Measurements from ENCODE around the gene TUBGCP3.

The TUBGCP3 gene

GRCh38 chr13:112443995-112444311 is 144.0 kb downstream of the TUBGCP3 start:
- peaks cover 4% of the 10 kb centered on the region for H3K9me3 Mint-ChIP-seq
- H3K36me3 Mint-ChIP-seq = no peaks in the 10 kb centered on the region
- DNase-seq (ENCODE audit: low spot score in 2 of 2) (peak; percentile 38 to 81), ATAC-seq (peak; percentile 51)
- no peak overlapping the region for H3K27ac Mint-ChIP-seq
- H3K4me1 Mint-ChIP-seq = peaks cover 14% of the 10 kb centered on the region
- no peak overlapping the region for H3K4me3 Mint-ChIP-seq

DNA sequence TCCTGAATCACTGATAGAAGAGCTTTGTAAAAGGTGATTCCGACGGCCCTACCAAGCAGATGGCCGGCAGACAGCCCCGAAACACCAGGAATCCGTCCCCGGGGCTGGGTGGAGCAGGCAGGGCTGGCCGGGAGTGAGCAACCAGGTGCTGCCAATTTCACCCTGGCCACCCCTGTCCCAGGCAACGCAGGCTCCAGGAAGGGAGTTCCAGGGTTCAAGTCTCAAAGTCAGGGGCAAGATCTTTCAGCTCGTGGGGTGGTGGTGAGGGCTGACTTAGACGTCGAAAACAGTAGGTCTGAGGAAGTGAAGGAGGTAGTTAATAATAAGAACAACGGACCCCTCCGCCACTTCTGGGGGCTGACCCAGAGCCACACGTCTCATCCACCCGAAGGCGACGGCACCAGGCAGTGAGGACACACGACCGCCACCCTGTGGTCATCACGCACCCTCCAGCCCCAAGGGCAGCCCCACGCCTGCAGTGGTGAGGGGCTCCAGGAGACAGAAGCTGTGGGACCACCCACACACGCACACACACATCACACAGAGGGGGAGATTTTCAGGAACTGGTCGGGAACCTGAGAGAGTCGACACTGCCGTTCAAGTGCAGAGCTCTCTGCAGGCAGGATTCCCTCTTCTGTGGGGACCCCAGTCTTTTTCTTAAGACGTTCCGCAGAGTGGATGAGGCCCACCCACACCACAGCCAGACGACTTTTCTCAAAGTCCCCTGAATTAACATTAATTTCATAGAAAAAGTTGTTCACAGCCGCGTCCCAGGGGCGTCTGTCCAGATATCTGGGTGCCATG is 144.6 kb downstream of the TUBGCP3 start:
- peaks cover 5% of the 10 kb centered on the region for H3K9me3 Mint-ChIP-seq
- ATAC-seq (peak; percentile 14), DNase-seq (ENCODE audit: low spot score in 2 of 2) (no peak)
- H3K27ac Mint-ChIP-seq = no peak overlapping the region
- H3K4me3 Mint-ChIP-seq = no peak overlapping the region
- H3K4me1 Mint-ChIP-seq = peaks cover 14% of the 10 kb centered on the region
- no peaks in the 10 kb centered on the region for H3K36me3 Mint-ChIP-seq

GRCh38 chr13:112442483-112443090 is 145.4 kb downstream of the TUBGCP3 start:
- no peak overlapping the region for H3K4me3 Mint-ChIP-seq
- peaks cover 14% of the 10 kb centered on the region for H3K4me1 Mint-ChIP-seq
- DNase-seq (ENCODE audit: low spot score in 2 of 2) (no peak), ATAC-seq (no peak)
- H3K36me3 Mint-ChIP-seq = no peaks in the 10 kb centered on the region
- H3K27ac Mint-ChIP-seq = no peak overlapping the region
- H3K9me3 Mint-ChIP-seq = peaks cover 11% of the 10 kb centered on the region

- no peak for DNase-seq (ENCODE audit: low spot score in 2 of 2)
- peaks cover 8% of the 10 kb centered on the region for H3K4me1 Mint-ChIP-seq
- ATAC-seq = no peak
- H3K4me3 Mint-ChIP-seq = no peak overlapping the region
- no peak overlapping the region for H3K27ac Mint-ChIP-seq
- peaks cover 11% of the 10 kb centered on the region for H3K9me3 Mint-ChIP-seq
- H3K36me3 Mint-ChIP-seq = no peaks in the 10 kb centered on the region
Measured at GRCh38 chr13:112441779-112442310, 146.1 kb downstream of the TUBGCP3 start.

DNA sequence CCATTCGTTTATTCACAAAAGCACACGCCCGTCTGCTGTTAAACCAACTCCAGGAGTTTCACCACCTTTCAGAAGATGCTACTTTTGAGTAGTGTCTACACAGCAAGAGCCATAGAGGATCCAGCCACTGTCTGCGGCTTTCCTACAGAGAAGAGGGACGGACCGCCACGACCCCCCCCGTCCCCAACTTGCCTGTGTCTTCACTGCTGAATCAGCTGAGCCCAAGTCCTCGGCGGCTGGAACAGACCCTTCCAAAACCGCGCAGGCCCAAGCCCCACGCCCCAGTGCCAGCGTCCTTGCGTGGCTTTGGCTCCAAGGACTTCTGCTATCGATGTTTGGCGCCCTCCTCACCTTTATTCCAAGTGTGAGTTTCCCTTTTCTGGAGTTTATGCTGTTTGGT is 146.7 kb downstream of the TUBGCP3 start:
- no peak for DNase-seq (ENCODE audit: low spot score in 2 of 2)
- H3K27ac Mint-ChIP-seq = no peak overlapping the region
- ATAC-seq = no peak
- H3K4me1 Mint-ChIP-seq = peaks cover 8% of the 10 kb centered on the region
- H3K36me3 Mint-ChIP-seq = no peaks in the 10 kb centered on the region
- peaks cover 11% of the 10 kb centered on the region for H3K9me3 Mint-ChIP-seq
- no peak overlapping the region for H3K4me3 Mint-ChIP-seq

DNA sequence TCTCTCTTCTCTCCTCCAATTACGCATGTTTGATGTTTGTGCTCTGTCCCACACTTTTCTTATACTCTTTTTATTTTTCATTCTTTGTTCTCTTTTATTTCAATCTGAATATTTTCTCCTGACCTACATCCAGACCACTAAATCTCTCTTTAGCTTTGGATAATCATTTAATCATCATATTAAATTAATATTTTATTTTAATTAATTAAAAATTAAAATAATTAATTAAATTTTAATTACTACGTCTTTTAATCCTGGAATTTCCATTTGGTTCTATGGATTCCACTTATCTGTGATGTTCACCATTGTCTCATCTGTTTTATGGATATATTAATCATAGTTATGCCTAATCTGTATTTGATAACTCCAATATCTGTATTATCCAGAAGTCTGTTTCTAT is 149.4 kb downstream of the TUBGCP3 start:
- Mint-ChIP-seq H3K4me3 (no peak overlapping the region), H3K27ac (no peak overlapping the region), H3K9me3 (peaks cover 11% of the 10 kb centered on the region), H3K4me1 (peaks cover 5% of the 10 kb centered on the region), H3K36me3 (no peaks in the 10 kb centered on the region)
- ATAC-seq (no peak), DNase-seq (ENCODE audit: low spot score in 2 of 2) (no peak)

DNA sequence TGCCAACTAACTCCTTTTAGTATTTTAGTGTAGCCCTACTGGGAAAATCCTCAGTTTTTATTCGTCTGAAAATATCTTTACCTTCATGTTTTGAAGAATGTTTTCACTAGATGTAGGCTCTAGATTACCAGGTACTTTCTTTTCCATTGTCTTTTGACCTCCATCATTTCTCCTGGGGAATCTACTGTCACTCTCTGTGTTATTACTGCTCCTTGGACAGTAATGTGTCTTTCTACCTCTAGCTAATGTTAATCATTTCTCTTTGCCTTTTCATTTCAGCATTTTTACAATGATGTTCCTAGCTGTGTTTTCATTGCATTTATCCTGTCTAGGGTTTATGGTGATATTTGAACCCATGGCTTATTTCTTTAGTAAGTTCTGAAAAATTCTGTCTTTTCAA is 149.9 kb downstream of the TUBGCP3 start:
- Mint-ChIP-seq H3K4me3 (no peak overlapping the region), H3K27ac (no peak overlapping the region), H3K9me3 (peaks cover 11% of the 10 kb centered on the region), H3K36me3 (no peaks in the 10 kb centered on the region), H3K4me1 (peaks cover under 1% of the 10 kb centered on the region)
- ATAC-seq (no peak), DNase-seq (ENCODE audit: low spot score in 2 of 2) (no peak)

DNA sequence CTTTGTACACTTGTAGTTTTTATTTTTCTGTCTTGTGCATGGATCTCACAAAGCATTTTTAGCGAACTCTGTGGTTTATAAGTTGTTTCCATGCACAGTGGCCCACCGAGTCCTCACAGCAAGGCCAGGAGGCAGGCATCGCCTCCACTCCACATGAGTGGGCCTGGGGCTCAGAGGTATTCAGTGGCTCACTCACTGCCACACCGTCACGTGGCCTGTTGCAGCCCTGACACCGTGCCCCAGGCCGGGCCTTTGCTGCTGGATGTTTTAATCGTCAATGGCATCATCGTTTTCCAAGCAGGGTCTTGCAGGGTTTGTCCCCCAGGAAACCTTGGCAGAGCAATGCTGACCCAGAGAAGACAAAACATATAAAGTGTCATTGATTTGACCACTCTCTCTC is 152.0 kb downstream of the TUBGCP3 start:
- H3K4me1 Mint-ChIP-seq = no peaks in the 10 kb centered on the region
- ATAC-seq = no peak

More for the DNA sequence above, 152.0 kb downstream of the TUBGCP3 start:
- DNase-seq (ENCODE audit: low spot score in 2 of 2) = no peak
- H3K36me3 Mint-ChIP-seq = no peaks in the 10 kb centered on the region
- peaks cover 11% of the 10 kb centered on the region for H3K9me3 Mint-ChIP-seq
- H3K4me3 Mint-ChIP-seq = no peak overlapping the region
- H3K27ac Mint-ChIP-seq = no peak overlapping the region

All from stimulated activated effector memory CD8-positive, alpha-beta T cell treated with anti-CD3 and anti-CD28 coated beads, Interleukin-12 subunit alpha, Interleukin-12 subunit beta, amount 100 ng/mL, for 72 hours (primary cell).